CD4-positive, alpha-beta T cell treated with Interleukin-4 for 4 hours (primary cell): ENCODE data around the gene ADARB2.
"Not testable (repeated sequence)": the region's sequence is repeated elsewhere in the genome, so short reads cannot be mapped to it uniquely, and the experiment has no call there.

Experiments
- DNase-seq: peaks from one replicate; pipeline ENCODE4 v3.0.0-alpha.2; 2020

The ADARB2 gene

GRCh38 chr10:1232164-1232911 is 505.0 kb downstream of the ADARB2 start:
- no peak for DNase-seq

- DNase-seq: no peak
Measured at GRCh38 chr10:1230592-1231275, 506.6 kb downstream of the ADARB2 start.

GRCh38 chr10:1230138-1230537 is 507.2 kb downstream of the ADARB2 start:
- no peak for DNase-seq

GRCh38 chr10:1229574-1229973 is 507.8 kb downstream of the ADARB2 start:
- no peak for DNase-seq

GRCh38 chr10:1229116-1229515 is 508.2 kb downstream of the ADARB2 start:
- DNase-seq: no peak

- DNase-seq: no peak
Measured at GRCh38 chr10:1228467-1228975, 508.8 kb downstream of the ADARB2 start.

GRCh38 chr10:1227510-1228402 is 509.6 kb downstream of the ADARB2 start:
- no peak for DNase-seq

GRCh38 chr10:1226907-1227306 is 510.4 kb downstream of the ADARB2 start:
- DNase-seq: not testable (repeated sequence)

GRCh38 chr10:1219874-1220273 is 517.5 kb downstream of the ADARB2 start:
- DNase-seq: not testable (repeated sequence)

GRCh38 chr10:1217661-1218060 is 519.7 kb downstream of the ADARB2 start:
- DNase-seq: no peak

GRCh38 chr10:1217237-1217587 is 520.1 kb downstream of the ADARB2 start:
- no peak for DNase-seq

GRCh38 chr10:1216574-1217236 is 520.6 kb downstream of the ADARB2 start:
- no peak for DNase-seq

GRCh38 chr10:1215862-1216573 is 521.3 kb downstream of the ADARB2 start:
- DNase-seq: no peak

- no peak for DNase-seq
Measured at GRCh38 chr10:1214882-1215540, 522.3 kb downstream of the ADARB2 start.

GRCh38 chr10:1214071-1214675 is 523.2 kb downstream of the ADARB2 start:
- no peak for DNase-seq

- DNase-seq: no peak
Measured at GRCh38 chr10:1213252-1214070, 523.9 kb downstream of the ADARB2 start.

- no peak for DNase-seq
Measured at GRCh38 chr10:1212571-1213141, 524.7 kb downstream of the ADARB2 start.

- no peak for DNase-seq
Measured at GRCh38 chr10:1211844-1212570, 525.3 kb downstream of the ADARB2 start.

GRCh38 chr10:1210667-1211066 is 526.7 kb downstream of the ADARB2 start:
- no peak for DNase-seq
